IPS DF 6.9 (cell line): ENCODE results near the gene TTLL9.

ENCODE experiments used
- DNase-seq: peaks from one replicate; pipeline ENCODE4 v3.0.0-alpha.2; 2013; ENCODE audit warnings: low read depth, low spot score
- H3K27ac ChIP-seq: one replicate; pipeline ENCODE4 v1.5.1; 2013; ENCODE audit warnings: low read length, control low read depth
- H3K27me3 ChIP-seq: 2 replicates; pipeline ENCODE4 v1.6.1; 2013; ENCODE audit warnings: mild to moderate bottlenecking, low read length; ENCODE audit not compliant: control insufficient read depth, insufficient read depth
- H3K36me3 ChIP-seq: 2 replicates; pipeline ENCODE4 v1.6.1; 2013; ENCODE audit warnings: low read length; ENCODE audit not compliant: control insufficient read depth, insufficient read depth
- H3K4me1 ChIP-seq: 2 replicates; pipeline ENCODE4 v1.6.1; 2013; ENCODE audit warnings: low read length; ENCODE audit not compliant: control insufficient read depth, insufficient read depth
- H3K4me3 ChIP-seq: 2 replicates; pipeline ENCODE4 v1.5.1; 2013; ENCODE audit warnings: mild to moderate bottlenecking, low read length
- H3K9me3 ChIP-seq: 2 replicates; pipeline ENCODE4 v1.6.1; 2013; ENCODE audit warnings: low read length, inconsistent platforms; ENCODE audit not compliant: control insufficient read depth, insufficient read depth
- WGBS: extraction: QIAGEN DNeasy Blood & Tissue Kit; methylation state at CpG from one replicate; pipeline ENCODE4 v1.1.7; 2013; ENCODE audit warnings: mixed read lengths, missing lambda C conversion rate; ENCODE audit not compliant: insufficient read length, insufficient coverage; 5-methylcytosine and 5-hydroxymethylcytosine counted together

The TTLL9 gene

GRCh38 chr20:31883829-31884228, 13.4 kb downstream of the TTLL9 start:
- H3K4me1 ChIP-seq: no peaks in the 10 kb centered on the region
- H3K27me3 ChIP-seq: no peaks in the 10 kb centered on the region
- DNase-seq: no peak
- H3K9me3 ChIP-seq: no peaks in the 10 kb centered on the region
- no peak overlapping the region for H3K4me3 ChIP-seq
- H3K36me3 ChIP-seq: no peaks in the 10 kb centered on the region
- no peak overlapping the region for H3K27ac ChIP-seq

- no peaks in the 10 kb centered on the region for H3K4me1 ChIP-seq
- DNase-seq: no peak
- H3K4me3 ChIP-seq: no peak overlapping the region
- no peaks in the 10 kb centered on the region for H3K9me3 ChIP-seq
- WGBS: no CpG with 5 or more reads among the region's 8 CpGs
- H3K36me3 ChIP-seq: no peaks in the 10 kb centered on the region
- H3K27ac ChIP-seq: no peak overlapping the region
- no peaks in the 10 kb centered on the region for H3K27me3 ChIP-seq
These were observed 20.2 kb downstream of the TTLL9 start for GRCh38 chr20:31890646-31891045.

- Histone ChIP-seq H3K9me3 (no peaks in the 10 kb centered on the region), H3K36me3 (no peaks in the 10 kb centered on the region), H3K27ac (no peak overlapping the region), H3K4me1 (no peaks in the 10 kb centered on the region), H3K27me3 (no peaks in the 10 kb centered on the region), H3K4me3 (no peak overlapping the region)
- no peak for DNase-seq
- no CpG with 5 or more reads among the region's 8 CpGs for WGBS
These were observed 24.7 kb downstream of the TTLL9 start for GRCh38 chr20:31894980-31895675.

GRCh38 chr20:31896049-31896448, 25.6 kb downstream of the TTLL9 start:
- no peaks in the 10 kb centered on the region for H3K36me3 ChIP-seq
- H3K27me3 ChIP-seq: no peaks in the 10 kb centered on the region
- WGBS: no CpG with 5 or more reads among the region's 9 CpGs
- H3K9me3 ChIP-seq: no peaks in the 10 kb centered on the region
- no peaks in the 10 kb centered on the region for H3K4me1 ChIP-seq
- no peak overlapping the region for H3K4me3 ChIP-seq
- no peak for DNase-seq
- no peak overlapping the region for H3K27ac ChIP-seq

- H3K27ac ChIP-seq: no peak overlapping the region
- no CpG with 5 or more reads among the region's 9 CpGs for WGBS
- no peaks in the 10 kb centered on the region for H3K36me3 ChIP-seq
- DNase-seq: no peak
- no peaks in the 10 kb centered on the region for H3K9me3 ChIP-seq
- no peaks in the 10 kb centered on the region for H3K27me3 ChIP-seq
- H3K4me1 ChIP-seq: no peaks in the 10 kb centered on the region
- H3K4me3 ChIP-seq: no peak overlapping the region
These were observed 27.1 kb downstream of the TTLL9 start for GRCh38 chr20:31897541-31897940.

- H3K4me1 ChIP-seq: 0 out of 2 replicates have a peak, but pooled peaks cover 2% of the 10 kb centered on the region
- DNase-seq: no peak
- H3K27me3 ChIP-seq: no peaks in the 10 kb centered on the region
- H3K4me3 ChIP-seq: no peak overlapping the region
- no peaks in the 10 kb centered on the region for H3K9me3 ChIP-seq
- no CpG with 5 or more reads among the region's 6 CpGs for WGBS
- no peaks in the 10 kb centered on the region for H3K36me3 ChIP-seq
- H3K27ac ChIP-seq: no peak overlapping the region
These were observed 31.2 kb downstream of the TTLL9 start for GRCh38 chr20:31901615-31902014.

- Histone ChIP-seq H3K4me1 (peaks cover 3% of the 10 kb centered on the region; the same call in 1 of the 2 replicates), H3K27ac (no peak overlapping the region), H3K36me3 (no peaks in the 10 kb centered on the region), H3K9me3 (no peaks in the 10 kb centered on the region), H3K27me3 (no peaks in the 10 kb centered on the region), H3K4me3 (no peak overlapping the region)
- no peak for DNase-seq
- no CpG with 5 or more reads among the region's 1 CpG for WGBS
These were observed 33.4 kb downstream of the TTLL9 start for GRCh38 chr20:31903627-31904386.

GRCh38 chr20:31906001-31906400, 35.6 kb downstream of the TTLL9 start:
- no peak overlapping the region for H3K4me3 ChIP-seq
- no peak for DNase-seq

GRCh38 chr20:31907046-31907445, 36.6 kb downstream of the TTLL9 start:
- no peak for DNase-seq
- Histone ChIP-seq H3K27ac (no peak overlapping the region), H3K4me1 (peaks cover 9% of the 10 kb centered on the region), H3K4me3 (no peak overlapping the region), H3K27me3 (no peaks in the 10 kb centered on the region), H3K9me3 (no peaks in the 10 kb centered on the region), H3K36me3 (no peaks in the 10 kb centered on the region)
- no CpG with 5 or more reads among the region's 5 CpGs for WGBS

More at GRCh38 chr20:31906001-31906400, 35.6 kb downstream of the TTLL9 start:
- Histone ChIP-seq H3K27ac (no peak overlapping the region), H3K27me3 (no peaks in the 10 kb centered on the region), H3K9me3 (no peaks in the 10 kb centered on the region), H3K36me3 (no peaks in the 10 kb centered on the region), H3K4me1 (peaks cover 3% of the 10 kb centered on the region; the same call in 1 of the 2 replicates)
- WGBS: no CpG with 5 or more reads among the region's 5 CpGs

GRCh38 chr20:31908016-31908415, 37.6 kb downstream of the TTLL9 start:
- no peak for DNase-seq
- H3K9me3 ChIP-seq: no peaks in the 10 kb centered on the region
- no peaks in the 10 kb centered on the region for H3K36me3 ChIP-seq
- H3K27ac ChIP-seq: no peak overlapping the region
- no peak overlapping the region for H3K4me3 ChIP-seq
- H3K27me3 ChIP-seq: no peaks in the 10 kb centered on the region
- peaks cover 10% of the 10 kb centered on the region for H3K4me1 ChIP-seq
- WGBS: no CpG with 5 or more reads among the region's 5 CpGs
